GM19238 (cell line): Measurements from ENCODE around the gene RAP2A.

Experiments
- DNase-seq: peaks from one replicate; pipeline ENCODE4 v3.0.0; 2011; ENCODE audit warnings: low spot score; ENCODE audit not compliant: insufficient read length

The RAP2A gene

DNA sequence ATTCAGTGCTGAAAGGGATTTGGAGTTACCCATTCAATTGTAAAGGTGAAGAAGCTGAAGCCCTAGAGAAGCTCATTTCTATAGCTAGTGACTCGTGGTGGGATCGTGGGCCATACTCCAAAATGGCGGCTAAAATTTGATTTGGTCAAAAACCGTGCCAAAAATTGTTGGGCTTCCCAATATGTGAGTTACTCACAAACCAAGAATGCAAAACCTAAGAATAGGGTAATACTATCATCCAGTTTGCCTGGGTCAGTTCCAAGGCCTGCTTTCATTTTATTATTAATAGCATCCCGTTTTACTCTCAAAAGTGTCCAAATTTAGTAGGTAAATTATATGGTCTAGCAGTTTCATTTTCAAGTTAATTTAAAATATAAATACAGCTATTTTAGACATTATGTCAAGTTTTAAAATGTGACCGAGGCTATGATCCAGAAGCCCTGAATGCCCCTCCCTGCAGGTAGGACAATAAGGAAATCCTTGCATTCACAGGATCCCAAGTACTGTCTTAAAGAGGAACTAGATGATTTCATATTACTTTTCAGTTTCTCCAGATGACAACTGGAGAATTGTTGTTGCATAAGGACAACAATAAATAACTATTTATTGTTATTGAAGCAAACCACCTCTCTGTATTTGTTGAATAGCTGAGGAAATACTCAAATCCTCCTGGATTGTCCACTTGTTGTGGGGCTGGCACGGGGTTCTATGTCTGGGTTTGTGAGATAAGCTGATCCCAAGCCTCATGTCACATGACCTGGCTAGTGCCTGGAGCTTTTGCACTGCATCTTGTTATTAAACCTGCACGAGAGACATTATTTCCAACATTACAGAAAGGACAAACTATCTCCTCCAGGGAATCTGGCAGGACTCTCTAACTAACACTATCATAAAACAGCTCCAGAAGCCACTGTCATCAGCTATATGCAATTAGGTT lies 11.6 kb upstream of the RAP2A start:
- no peak for DNase-seq

- no peak for DNase-seq
Observed at GRCh38 chr13:97423300-97424045, 10.5 kb upstream of the RAP2A start.

- DNase-seq, result no peak
Observed at GRCh38 chr13:97425590-97425989, 8.4 kb upstream of the RAP2A start.

DNA sequence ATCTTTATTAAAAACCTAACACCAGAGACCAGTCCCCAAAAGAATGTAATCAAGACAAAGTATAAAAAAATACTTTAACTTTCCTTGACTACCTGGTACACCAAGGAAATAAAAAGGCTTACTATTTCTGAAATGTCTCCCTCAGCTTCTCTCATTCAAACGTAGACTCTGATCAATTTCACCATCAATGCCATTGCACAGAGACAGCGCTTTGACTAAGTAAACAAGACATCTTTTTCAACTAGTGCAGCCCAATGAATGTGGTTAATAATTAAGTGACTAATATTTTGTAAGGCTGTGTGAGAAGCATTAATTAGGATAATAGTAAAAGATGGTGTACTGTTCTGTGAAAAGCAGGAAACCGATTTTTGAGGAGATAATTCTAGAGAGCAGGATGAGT lies 7.3 kb upstream of the RAP2A start:
- DNase-seq, result no peak

DNA sequence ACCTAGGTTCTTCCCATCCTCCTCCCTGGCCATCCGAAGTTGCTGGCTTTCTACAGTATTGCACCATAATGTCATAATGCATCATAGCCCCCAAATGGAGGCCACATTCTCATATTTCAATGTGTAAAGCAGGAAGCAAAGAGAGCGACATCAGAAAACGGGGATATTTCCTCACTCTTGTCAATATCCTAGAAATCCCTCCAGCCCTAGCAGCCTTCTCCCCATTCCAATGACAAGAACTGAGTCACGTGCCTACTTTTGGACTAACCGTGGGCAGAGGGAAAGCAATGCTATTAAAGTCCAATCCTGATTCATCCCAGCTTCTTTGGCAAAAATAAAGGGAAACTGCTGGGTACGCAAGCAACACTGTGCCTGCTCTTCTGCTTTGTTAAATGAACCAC lies 4.3 kb upstream of the RAP2A start:
- DNase-seq, result no peak

- DNase-seq, result no peak
Observed at GRCh38 chr13:97430296-97430695, 3.7 kb upstream of the RAP2A start.

DNA sequence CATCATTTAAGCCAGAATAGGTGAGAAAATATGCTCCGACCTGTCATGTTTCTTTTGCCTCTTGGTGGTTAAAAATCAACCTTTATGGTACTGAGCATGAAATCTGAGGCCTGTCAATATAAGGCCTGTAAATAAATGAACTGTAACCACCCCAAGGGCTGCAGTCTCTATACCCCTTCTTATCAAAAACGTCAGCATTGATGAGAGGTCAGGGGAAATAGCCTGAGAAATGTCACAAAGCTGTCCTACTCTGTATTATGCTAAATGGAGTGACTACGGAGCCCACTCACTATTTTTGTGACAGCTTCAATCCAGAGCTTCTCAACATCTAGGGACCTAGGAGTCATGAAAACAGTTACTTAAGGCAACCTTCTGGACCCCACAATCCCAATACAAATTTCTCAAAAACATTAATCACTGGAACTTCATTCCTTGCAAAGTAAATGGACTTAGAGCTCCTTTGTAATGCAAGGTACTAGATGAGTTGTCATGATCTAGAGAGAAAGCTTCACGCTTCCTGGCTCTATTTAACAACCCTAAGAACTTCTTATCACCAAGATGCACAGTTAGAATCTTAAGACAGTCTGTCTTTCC lies 2.7 kb upstream of the RAP2A start:
- no peak for DNase-seq

DNA sequence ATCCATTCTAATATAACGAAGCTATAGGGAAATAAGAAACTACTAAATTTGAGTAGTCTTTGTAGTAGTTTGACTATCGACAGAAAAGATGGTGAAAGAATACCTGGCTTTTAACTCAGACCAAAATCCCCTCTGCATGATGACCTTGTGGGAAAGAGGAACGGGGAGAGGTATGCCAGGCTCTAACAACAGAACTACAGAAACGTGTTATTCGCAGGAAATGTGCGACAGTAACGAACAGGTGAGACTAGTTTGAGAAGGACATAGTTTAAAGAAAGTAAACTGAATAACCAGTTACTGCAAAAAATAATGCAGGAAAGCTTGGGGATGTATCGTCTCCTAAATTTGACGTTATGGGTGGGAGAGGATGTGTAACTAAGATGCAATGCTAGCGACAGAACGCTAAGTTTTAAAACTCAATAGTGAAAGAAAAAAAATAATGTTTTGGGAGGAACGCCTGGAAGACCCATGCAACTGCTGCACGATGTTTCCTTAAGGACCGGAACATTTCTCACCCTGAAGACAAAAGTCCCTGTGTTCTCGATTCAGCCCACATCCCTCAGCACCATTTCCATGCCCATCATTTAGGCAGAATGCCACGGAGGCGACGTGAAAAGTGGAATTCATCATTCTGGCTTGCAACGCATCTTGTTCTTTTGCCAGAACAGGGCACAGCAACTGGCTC lies 1.6 kb upstream of the RAP2A start:
- no peak for DNase-seq

- DNase-seq, result peak; percentile 70
Observed at GRCh38 chr13:97432917-97433726, 847 bp upstream of the RAP2A start.

- no peak for DNase-seq
Observed at GRCh38 chr13:97434397-97435201, 630 bp downstream of the RAP2A start.

DNA sequence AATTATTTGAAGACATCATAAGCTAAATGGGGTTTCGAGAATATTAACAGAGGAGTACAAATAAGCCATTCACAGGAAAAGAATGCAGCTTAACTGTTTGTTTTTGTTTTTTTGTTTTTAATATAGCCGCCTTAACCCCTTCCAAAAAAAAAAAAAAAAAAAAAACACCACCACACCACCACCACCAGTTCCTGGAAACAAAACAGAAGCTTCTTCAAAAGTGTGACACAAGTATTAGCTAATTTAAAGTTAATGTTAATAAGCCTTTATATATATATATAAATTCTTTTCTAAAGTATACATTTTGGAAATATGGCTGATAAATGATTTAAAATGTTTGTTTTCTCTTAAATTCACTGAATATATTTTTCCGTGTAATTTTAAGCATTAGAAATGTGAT lies 1.4 kb downstream of the RAP2A start:
- no peak for DNase-seq

- DNase-seq, result no peak
Observed at GRCh38 chr13:97435794-97436193, 1.8 kb downstream of the RAP2A start.

DNA sequence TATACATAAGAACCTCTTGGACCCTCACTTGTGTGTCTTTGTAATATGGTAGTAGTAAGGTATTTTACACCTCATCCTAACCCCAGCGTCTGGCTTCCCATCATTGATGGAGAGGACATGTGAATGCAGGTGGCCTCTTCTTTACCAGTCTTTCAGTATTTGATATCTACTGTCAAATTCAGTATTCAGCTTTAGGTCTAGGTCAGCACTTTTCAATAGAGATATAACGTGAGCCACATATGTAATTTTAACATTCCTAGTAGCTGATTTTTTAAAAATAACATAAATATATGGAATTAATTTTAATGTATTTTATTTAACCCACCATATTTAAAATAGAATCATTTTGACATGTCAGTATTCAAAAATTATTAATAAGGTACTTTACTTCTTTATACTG lies 2.9 kb downstream of the RAP2A start:
- no peak for DNase-seq

DNA sequence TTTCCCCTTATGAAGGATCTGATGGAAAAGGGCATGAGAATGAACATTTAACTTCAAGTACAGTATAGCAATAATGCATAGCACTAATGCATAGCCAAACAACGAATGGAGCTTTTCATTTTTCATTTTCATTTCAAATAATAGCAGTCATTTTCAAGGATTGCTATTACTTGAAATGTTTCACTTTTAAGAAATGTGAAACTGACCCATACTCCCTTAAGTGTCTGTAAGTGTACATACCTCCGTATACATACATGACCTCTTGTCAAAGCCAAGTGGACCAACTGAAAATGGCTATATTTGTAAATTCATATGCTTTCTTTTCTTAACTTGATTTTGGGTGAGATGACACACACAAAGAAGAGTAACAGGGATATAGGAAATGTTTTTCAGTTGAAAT lies 3.8 kb downstream of the RAP2A start:
- DNase-seq, result no peak

- DNase-seq, result no peak
Observed at GRCh38 chr13:97438856-97439595, 5.1 kb downstream of the RAP2A start.

DNA sequence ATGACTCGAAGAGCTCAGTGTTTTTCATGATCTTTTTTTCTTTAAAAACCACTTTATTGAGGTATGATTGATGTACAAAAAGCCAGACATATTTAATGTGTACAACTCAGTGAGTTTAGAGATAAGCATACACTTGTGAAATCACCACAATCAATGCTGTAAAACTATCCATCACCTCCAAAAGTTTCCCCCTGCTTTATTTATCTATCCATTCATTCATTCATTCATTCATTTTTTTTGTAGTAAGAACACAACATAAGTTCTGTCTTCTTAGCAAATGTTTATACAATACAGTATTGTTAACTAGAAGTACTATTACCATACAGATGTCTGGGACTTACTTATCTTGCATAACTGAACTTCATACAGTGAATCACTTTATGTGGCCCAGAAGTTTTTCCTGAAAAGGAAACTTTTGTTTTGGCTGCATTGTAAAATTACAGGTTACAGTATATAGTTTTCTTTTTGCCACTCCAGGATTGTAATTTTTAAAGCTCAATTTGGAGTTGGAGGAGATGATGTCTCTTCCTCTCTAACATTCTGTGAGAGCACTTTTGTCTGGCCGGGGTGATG lies 6.7 kb downstream of the RAP2A start:
- DNase-seq, result no peak

DNA sequence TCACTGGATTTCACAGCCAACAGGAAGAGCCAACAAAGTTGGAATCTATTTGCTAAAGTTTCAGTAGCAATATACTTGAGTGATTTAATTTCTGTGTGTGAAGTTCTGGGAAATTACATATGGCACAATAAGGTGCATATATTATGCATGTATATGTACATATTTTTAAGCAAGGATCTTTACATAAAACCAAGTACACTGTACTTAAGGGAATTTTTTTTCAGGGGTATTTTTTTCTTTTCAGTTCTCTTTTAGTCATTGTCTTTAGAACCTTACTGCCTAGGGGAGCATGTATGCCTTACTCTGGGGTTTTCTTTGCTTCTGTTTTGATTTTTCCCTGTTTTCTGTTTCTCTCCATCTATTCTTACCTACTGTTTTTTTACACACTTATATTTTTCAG lies 7.4 kb downstream of the RAP2A start:
- DNase-seq, result no peak

GRCh38 chr13:97445522-97446187 lies 11.7 kb downstream of the RAP2A start:
- no peak for DNase-seq
